Measurements from ENCODE around the gene TOM1. TPM values are rescaled to one million over a fixed set of nuclear protein-coding genes. Genes with fewer than 3 reads are reported as not detected.
A peak's percentile ranks its signal among the peaks of the same experiment; 100 is the strongest.

TOM1 gene
- total RNA-seq, 1 donor from 2014 or later = 19.0 TPM

- DNase-seq (ENCODE audit: low spot score) = no peak
- H3K36me3 Mint-ChIP-seq (ENCODE audit: low read depth) = peaks cover 33% of the 10 kb centered on the region
- no peaks in the 10 kb centered on the region for H3K9me3 Mint-ChIP-seq
- H3K4me3 Mint-ChIP-seq = no peak overlapping the region
- intact Hi-C loops (cut with micrococcal nuclease) = no loop called here
- H3K27ac Mint-ChIP-seq = no peak overlapping the region
- no peaks in the 10 kb centered on the region for H3K4me1 Mint-ChIP-seq (ENCODE audit: low read depth)
- H3K27me3 Mint-ChIP-seq (ENCODE audit: insufficient read depth) = no peaks in the 10 kb centered on the region
Measured at GRCh38 chr22:35322126-35322525, 22.4 kb downstream of the TOM1 start.

GRCh38 chr22:35322893-35323292 is 23.2 kb downstream of the TOM1 start:
- no peak overlapping the region for H3K27ac Mint-ChIP-seq
- no peaks in the 10 kb centered on the region for H3K9me3 Mint-ChIP-seq
- no peaks in the 10 kb centered on the region for H3K4me1 Mint-ChIP-seq (ENCODE audit: low read depth)
- DNase-seq (ENCODE audit: low spot score) = no peak
- intact Hi-C loops (cut with micrococcal nuclease) = no loop called here
- no peak overlapping the region for H3K4me3 Mint-ChIP-seq
- peaks cover 36% of the 10 kb centered on the region for H3K36me3 Mint-ChIP-seq (ENCODE audit: low read depth)
- no peaks in the 10 kb centered on the region for H3K27me3 Mint-ChIP-seq (ENCODE audit: insufficient read depth)

GRCh38 chr22:35323305-35323704 is 23.6 kb downstream of the TOM1 start:
- no peaks in the 10 kb centered on the region for H3K27me3 Mint-ChIP-seq (ENCODE audit: insufficient read depth)
- H3K4me1 Mint-ChIP-seq (ENCODE audit: low read depth) = no peaks in the 10 kb centered on the region
- no peaks in the 10 kb centered on the region for H3K9me3 Mint-ChIP-seq
- no peak overlapping the region for H3K4me3 Mint-ChIP-seq
- intact Hi-C loops (cut with micrococcal nuclease) = no loop called here
- H3K27ac Mint-ChIP-seq = no peak overlapping the region
- H3K36me3 Mint-ChIP-seq (ENCODE audit: low read depth) = peaks cover 36% of the 10 kb centered on the region
- DNase-seq (ENCODE audit: low spot score) = no peak

GRCh38 chr22:35324067-35324466 is 24.4 kb downstream of the TOM1 start:
- peaks cover 36% of the 10 kb centered on the region for H3K36me3 Mint-ChIP-seq (ENCODE audit: low read depth)
- H3K9me3 Mint-ChIP-seq = no peaks in the 10 kb centered on the region
- peaks cover 1% of the 10 kb centered on the region for H3K4me1 Mint-ChIP-seq (ENCODE audit: low read depth)
- H3K27ac Mint-ChIP-seq = no peak overlapping the region
- intact Hi-C loops (cut with micrococcal nuclease) = no loop called here
- H3K27me3 Mint-ChIP-seq (ENCODE audit: insufficient read depth) = no peaks in the 10 kb centered on the region
- H3K4me3 Mint-ChIP-seq = no peak overlapping the region
- DNase-seq (ENCODE audit: low spot score) = no peak

GRCh38 chr22:35324762-35325161 is 25.1 kb downstream of the TOM1 start:
- Mint-ChIP-seq H3K27ac (no peak overlapping the region), H3K36me3 (ENCODE audit: low read depth) (peaks cover 38% of the 10 kb centered on the region), H3K27me3 (ENCODE audit: insufficient read depth) (no peaks in the 10 kb centered on the region), H3K4me3 (no peak overlapping the region), H3K9me3 (no peaks in the 10 kb centered on the region), H3K4me1 (ENCODE audit: low read depth) (peaks cover 7% of the 10 kb centered on the region)
- intact Hi-C loops (cut with micrococcal nuclease) = no loop called here
- DNase-seq (ENCODE audit: low spot score) = no peak

GRCh38 chr22:35325209-35325608 is 25.5 kb downstream of the TOM1 start:
- Mint-ChIP-seq H3K27me3 (ENCODE audit: insufficient read depth) (no peaks in the 10 kb centered on the region), H3K4me1 (ENCODE audit: low read depth) (peaks cover 10% of the 10 kb centered on the region), H3K9me3 (no peaks in the 10 kb centered on the region), H3K27ac (peak overlapping the region; percentile 7), H3K4me3 (no peak overlapping the region), H3K36me3 (ENCODE audit: low read depth) (peaks cover 39% of the 10 kb centered on the region)
- intact Hi-C loops (cut with micrococcal nuclease) = no loop called here
- DNase-seq (ENCODE audit: low spot score) = no peak

- H3K4me3 Mint-ChIP-seq = no peak overlapping the region
- intact Hi-C loops (cut with micrococcal nuclease) = no loop called here
- H3K36me3 Mint-ChIP-seq (ENCODE audit: low read depth) = peaks cover 45% of the 10 kb centered on the region
- H3K9me3 Mint-ChIP-seq = no peaks in the 10 kb centered on the region
- H3K27ac Mint-ChIP-seq = no peak overlapping the region
- peaks cover 15% of the 10 kb centered on the region for H3K4me1 Mint-ChIP-seq (ENCODE audit: low read depth)
- DNase-seq (ENCODE audit: low spot score) = no peak
- H3K27me3 Mint-ChIP-seq (ENCODE audit: insufficient read depth) = no peaks in the 10 kb centered on the region
Measured at GRCh38 chr22:35326854-35327562, 27.3 kb downstream of the TOM1 start.

- Mint-ChIP-seq H3K27me3 (ENCODE audit: insufficient read depth) (no peaks in the 10 kb centered on the region), H3K4me1 (ENCODE audit: low read depth) (peaks cover 15% of the 10 kb centered on the region), H3K4me3 (no peak overlapping the region), H3K9me3 (no peaks in the 10 kb centered on the region), H3K36me3 (ENCODE audit: low read depth) (peaks cover 52% of the 10 kb centered on the region), H3K27ac (no peak overlapping the region)
- DNase-seq (ENCODE audit: low spot score) = no peak
- intact Hi-C loops (cut with micrococcal nuclease) = no loop called here
Measured at GRCh38 chr22:35327690-35328471, 28.2 kb downstream of the TOM1 start.

- H3K4me3 Mint-ChIP-seq = no peak overlapping the region
- DNase-seq (ENCODE audit: low spot score) = no peak
- intact Hi-C loops (cut with micrococcal nuclease) = no loop called here
- peaks cover 15% of the 10 kb centered on the region for H3K4me1 Mint-ChIP-seq (ENCODE audit: low read depth)
- H3K27me3 Mint-ChIP-seq (ENCODE audit: insufficient read depth) = no peaks in the 10 kb centered on the region
- no peak overlapping the region for H3K27ac Mint-ChIP-seq
- no peaks in the 10 kb centered on the region for H3K9me3 Mint-ChIP-seq
- H3K36me3 Mint-ChIP-seq (ENCODE audit: low read depth) = peaks cover 52% of the 10 kb centered on the region
Measured at GRCh38 chr22:35328472-35328885, 28.8 kb downstream of the TOM1 start.

- no peak overlapping the region for H3K27ac Mint-ChIP-seq
- DNase-seq (ENCODE audit: low spot score) = no peak
- no peaks in the 10 kb centered on the region for H3K9me3 Mint-ChIP-seq
- H3K4me1 Mint-ChIP-seq (ENCODE audit: low read depth) = peaks cover 23% of the 10 kb centered on the region
- H3K36me3 Mint-ChIP-seq (ENCODE audit: low read depth) = peaks cover 47% of the 10 kb centered on the region
- H3K27me3 Mint-ChIP-seq (ENCODE audit: insufficient read depth) = no peaks in the 10 kb centered on the region
- no peak overlapping the region for H3K4me3 Mint-ChIP-seq
- intact Hi-C loops (cut with micrococcal nuclease) = no loop called here
Measured at GRCh38 chr22:35329114-35329847, 29.6 kb downstream of the TOM1 start.

- DNase-seq (ENCODE audit: low spot score) = peak; percentile 50
- intact Hi-C loops (cut with micrococcal nuclease) = no loop called here
- Mint-ChIP-seq H3K36me3 (ENCODE audit: low read depth) (peaks cover 38% of the 10 kb centered on the region), H3K27me3 (ENCODE audit: insufficient read depth) (no peaks in the 10 kb centered on the region), H3K27ac (peak overlapping the region; percentile 64), H3K9me3 (no peaks in the 10 kb centered on the region), H3K4me1 (ENCODE audit: low read depth) (peaks cover 26% of the 10 kb centered on the region), H3K4me3 (peak overlapping the region; percentile 73)
Measured at GRCh38 chr22:35330258-35330861, 30.7 kb downstream of the TOM1 start.

GRCh38 chr22:35332278-35332677 is 32.6 kb downstream of the TOM1 start:
- intact Hi-C loops (cut with micrococcal nuclease) = no loop called here
- no peak overlapping the region for H3K27ac Mint-ChIP-seq
- no peaks in the 10 kb centered on the region for H3K27me3 Mint-ChIP-seq (ENCODE audit: insufficient read depth)
- peaks cover 37% of the 10 kb centered on the region for H3K4me1 Mint-ChIP-seq (ENCODE audit: low read depth)
- H3K9me3 Mint-ChIP-seq = no peaks in the 10 kb centered on the region
- no peak for DNase-seq (ENCODE audit: low spot score)
- H3K36me3 Mint-ChIP-seq (ENCODE audit: low read depth) = peaks cover 27% of the 10 kb centered on the region
- no peak overlapping the region for H3K4me3 Mint-ChIP-seq

All from activated T-helper 1 cell treated with anti-CD3 and anti-CD28 coated beads, Interleukin-12 subunit alpha, Interleukin-12 subunit beta, Interleukin-2, Interleukin-4 antibody, amounts not matched to agents 30 ng/mL and 10 ng/mL and 1 ng/mL, durations not matched to agents 14 hours and 24 hours and 36 hours (primary cell).